HepG2 (cell line): ENCODE data around the gene CHRNB1. TPM values are rescaled to one million over a fixed set of nuclear protein-coding genes. Genes with fewer than 3 reads are reported as not detected.

Experiments
- ATF1 ChIP-seq: IDR thresholded peaks from 2 replicates; pipeline ENCODE4 v1.6.1; 2016; ENCODE audit warnings: mild to moderate bottlenecking, control low read depth
- ETV5 ChIP-seq: IDR thresholded peaks from 2 replicates; pipeline ENCODE4 v1.6.1; 2018; ENCODE audit warnings: missing biosample characterization, missing genetic modification reagents, inconsistent platforms, borderline replicate concordance
- HES4 ChIP-seq: sonication (generic); formaldehyde crosslinking; IDR thresholded peaks from 2 replicates; pipeline ENCODE4 v1.9.0; 2021; ENCODE audit warnings: mild to moderate bottlenecking, missing genetic modification reagents, borderline replicate concordance
- IKZF1 ChIP-seq: fragments of 450-650 bp; IDR thresholded peaks from 2 replicates; pipeline ENCODE4 v1.7.1; 2016
- KMT2B ChIP-seq: IDR thresholded peaks from 2 replicates; pipeline ENCODE4 v1.6.1; 2016; ENCODE audit warnings: missing genetic modification reagents, missing compliant biosample characterization
- MAZ ChIP-seq, 2 experiments: sonication (generic) in 1 of 2; formaldehyde crosslinking in 1 of 2; IDR thresholded peaks; 2 replicates each; pipeline versions ENCODE4 v1.5.0 to v1.6.1; 2012 to 2020; ENCODE audit warnings: low read depth in 2 of 2, mild to moderate bottlenecking in 2 of 2, borderline replicate concordance in 1 of 2, improper control_type of control experiment in 1 of 2, low read length in 1 of 2, missing genetic modification reagents in 1 of 2, moderate library complexity in 1 of 2
- MTF2 ChIP-seq: sonication (generic); formaldehyde crosslinking; IDR thresholded peaks from 2 replicates; pipeline ENCODE4 v1.5.0; 2020; ENCODE audit warnings: missing genetic modification reagents, borderline replicate concordance
- MXD4 ChIP-seq: IDR thresholded peaks from 2 replicates; pipeline ENCODE4 v1.6.1; 2016; ENCODE audit warnings: mild to moderate bottlenecking, missing biosample characterization, missing genetic modification reagents
- MXI1 ChIP-seq: IDR thresholded peaks from 3 replicates; pipeline ENCODE4 v1.6.1; 2012; ENCODE audit warnings: low read depth, low read length, inconsistent platforms, borderline replicate concordance
- POLR2A ChIP-seq, 2 experiments: IDR thresholded peaks; 2 replicates each; pipeline ENCODE4 v1.6.1; 2011; ENCODE audit warnings: low read depth in 2 of 2, low read length in 2 of 2, mild to moderate bottlenecking in 1 of 2, moderate library complexity in 1 of 2; ENCODE audit not compliant: insufficient read depth in 1 of 2
- SIX4 ChIP-seq: sonication (generic); formaldehyde crosslinking; IDR thresholded peaks from 2 replicates; pipeline ENCODE4 v1.4.0; 2020; ENCODE audit warnings: missing genetic modification reagents
- SP2 ChIP-seq: sonication (generic); formaldehyde crosslinking; IDR thresholded peaks from 2 replicates; pipeline ENCODE4 v1.5.1; 2020; ENCODE audit warnings: mild to moderate bottlenecking, missing genetic modification reagents
- SP5 ChIP-seq: IDR thresholded peaks from 2 replicates; pipeline ENCODE4 v1.6.1; 2016; ENCODE audit warnings: low read depth, borderline replicate concordance
- TEAD3 ChIP-seq: optimal IDR thresholded peaks from 2 replicates; pipeline ENCODE3; 2016; ENCODE audit warnings: borderline replicate concordance
- ZNF256 ChIP-seq: sonication (generic); formaldehyde crosslinking; conservative IDR thresholded peaks from 2 replicates; pipeline ENCODE4 v1.4.0; 2020; ENCODE audit warnings: missing genetic modification reagents
- ZNF644 ChIP-seq: IDR thresholded peaks from 2 replicates; pipeline ENCODE4 v1.6.1; 2016; ENCODE audit warnings: low read depth
- ZNF670 ChIP-seq: sonication (generic); formaldehyde crosslinking; IDR thresholded peaks from 2 replicates; pipeline ENCODE4 v1.8.0; 2022; ENCODE audit warnings: mild to moderate bottlenecking, missing genetic modification reagents, borderline replicate concordance
- ZNF768 ChIP-seq: sonication (generic); formaldehyde crosslinking; IDR thresholded peaks from 2 replicates; pipeline ENCODE4 v1.4.0; 2020; ENCODE audit warnings: missing genetic modification reagents
- polyA plus RNA-seq, 8 experiments: library from polyadenylated mRNA; depleted of rRNA in 3 of 8; stranded (reverse) in 7 of 8; unstranded in 1 of 8; fragments of >200 nt; fragmentation: Illumina TruSeq in 4 of 8; extraction: Trizol in 4 of 8; gene quantifications; 2 replicates each; pipeline versions ENCODE4 v1.2.1 to v1.2.3, GENCODE V29; 2011 to 2016; ENCODE audit warnings: low read depth in 4 of 8, missing spikeins in 1 of 8, mixed read lengths in 1 of 8; ENCODE audit not compliant: insufficient read depth in 1 of 8
- total RNA-seq, 5 experiments: library from RNA; depleted of rRNA; stranded (reverse); fragments of >200 nt; fragmentation: Illumina TruSeq; extraction: Trizol; gene quantifications; 2 replicates each; pipeline ENCODE4 v1.2.3, GENCODE V29; 2016; ENCODE audit warnings: low read depth in 1 of 5
- TF ChIP-seq, protein P1 (sequence below): sonication (generic); formaldehyde crosslinking; IDR thresholded peaks from 2 replicates; pipeline ENCODE4 v1.4.0; 2020; ENCODE audit warnings: missing genetic modification reagents
- TF ChIP-seq, protein P2 (sequence below): sonication (generic); formaldehyde crosslinking; IDR thresholded peaks from 2 replicates; pipeline ENCODE4 v1.8.0; 2022; ENCODE audit warnings: missing genetic modification reagents, mild to moderate bottlenecking, moderate library complexity, borderline replicate concordance
- TF ChIP-seq, protein P3 (sequence below): sonication (generic); formaldehyde crosslinking; IDR thresholded peaks from 2 replicates; pipeline ENCODE4 v1.4.0; 2020; ENCODE audit warnings: missing genetic modification reagents

The CHRNB1 gene
- total and polyA plus RNA-seq, 2 of the 13 experiments (the other 11 are each of a cell fraction or from before 2014, with no cell fraction given) = 5.4 to 33.7 TPM

DNA sequence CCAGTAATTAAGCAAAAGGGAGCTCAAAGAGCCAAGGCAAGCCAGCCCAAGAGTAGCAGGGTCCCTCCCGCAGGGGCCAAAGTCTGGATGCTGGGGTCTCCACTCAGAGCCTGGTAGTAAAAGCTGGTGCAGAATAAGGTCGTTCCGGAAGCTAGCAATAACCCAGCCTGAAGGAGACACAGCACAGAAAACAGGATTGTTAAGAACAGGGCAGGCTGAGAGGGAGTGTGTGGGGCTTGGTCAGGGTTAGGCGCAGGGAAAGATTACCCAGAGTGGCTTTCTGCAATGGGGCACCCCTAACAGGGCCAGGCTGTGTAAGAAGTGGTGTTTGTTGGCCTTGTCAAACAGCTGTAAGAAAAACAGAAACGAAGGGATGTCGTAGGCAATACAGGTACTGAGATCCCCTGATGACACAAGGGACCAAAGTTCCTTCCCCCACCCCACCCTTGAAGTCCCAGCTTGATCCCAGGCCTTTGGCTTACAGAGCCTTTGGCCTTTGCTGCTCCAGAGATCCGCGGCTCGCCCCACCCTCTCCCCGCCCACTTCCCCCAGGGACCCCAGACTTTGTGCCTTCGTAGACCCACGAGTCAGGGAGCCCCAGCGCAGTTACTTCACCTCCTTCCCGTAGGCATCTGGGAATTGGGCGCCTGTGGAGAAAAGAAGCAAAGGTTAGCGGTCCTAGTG is 41.7 kb upstream of the CHRNB1 start (continued):
- TF ChIP-seq MXD4 (CRISPR knock-in tag) (no peak), MTF2 (CRISPR knock-in tag) (no peak), ATF1 (peak; percentile 48; the same call in 1 of the 2 replicates), MAZ (IDR thresholded peaks at IDR 0.05; ENCODE audit: borderline replicate concordance, low read depth, low read length) (no peak), MAZ (CRISPR knock-in tag; IDR thresholded peaks at IDR 0.05; ENCODE audit: low read depth) (no peak), SIX4 (CRISPR knock-in tag) (no peak; the same call in 1 of the 2 replicates), SP5 (CRISPR knock-in tag) (peak; percentile 80; the same call in 1 of the 2 replicates), ZNF644 (no peak), SP2 (CRISPR knock-in tag) (no peak), ZNF670 (CRISPR knock-in tag) (no peak), POLR2A (IDR thresholded peaks at IDR 0.05; ENCODE audit: insufficient read depth in 1 of 2, low read depth in 2 of 2, low read length in 2 of 2) (peak in 1 of 2 experiments; percentile 57; a peak in 2 of 4 replicates), ZNF256 (CRISPR knock-in tag) (no peak), ZNF768 (CRISPR knock-in tag) (no peak), TEAD3 (CRISPR knock-in tag) (peak; percentile 53), IKZF1 (no peak), ETV5 (CRISPR knock-in tag) (peak; percentile 22; the same call in 1 of the 2 replicates), HES4 (CRISPR knock-in tag) (no peak), MXI1 (peak; percentile 63; the same call in 1 of the 3 replicates), KMT2B (no peak)
- TF ChIP-seq, protein P1, sequence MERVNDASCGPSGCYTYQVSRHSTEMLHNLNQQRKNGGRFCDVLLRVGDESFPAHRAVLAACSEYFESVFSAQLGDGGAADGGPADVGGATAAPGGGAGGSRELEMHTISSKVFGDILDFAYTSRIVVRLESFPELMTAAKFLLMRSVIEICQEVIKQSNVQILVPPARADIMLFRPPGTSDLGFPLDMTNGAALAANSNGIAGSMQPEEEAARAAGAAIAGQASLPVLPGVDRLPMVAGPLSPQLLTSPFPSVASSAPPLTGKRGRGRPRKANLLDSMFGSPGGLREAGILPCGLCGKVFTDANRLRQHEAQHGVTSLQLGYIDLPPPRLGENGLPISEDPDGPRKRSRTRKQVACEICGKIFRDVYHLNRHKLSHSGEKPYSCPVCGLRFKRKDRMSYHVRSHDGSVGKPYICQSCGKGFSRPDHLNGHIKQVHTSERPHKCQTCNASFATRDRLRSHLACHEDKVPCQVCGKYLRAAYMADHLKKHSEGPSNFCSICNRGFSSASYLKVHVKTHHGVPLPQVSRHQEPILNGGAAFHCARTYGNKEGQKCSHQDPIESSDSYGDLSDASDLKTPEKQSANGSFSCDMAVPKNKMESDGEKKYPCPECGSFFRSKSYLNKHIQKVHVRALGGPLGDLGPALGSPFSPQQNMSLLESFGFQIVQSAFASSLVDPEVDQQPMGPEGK (CRISPR knock-in tag) = peak; percentile 81; the same call in 1 of the 2 replicates
- TF ChIP-seq, protein P2, sequence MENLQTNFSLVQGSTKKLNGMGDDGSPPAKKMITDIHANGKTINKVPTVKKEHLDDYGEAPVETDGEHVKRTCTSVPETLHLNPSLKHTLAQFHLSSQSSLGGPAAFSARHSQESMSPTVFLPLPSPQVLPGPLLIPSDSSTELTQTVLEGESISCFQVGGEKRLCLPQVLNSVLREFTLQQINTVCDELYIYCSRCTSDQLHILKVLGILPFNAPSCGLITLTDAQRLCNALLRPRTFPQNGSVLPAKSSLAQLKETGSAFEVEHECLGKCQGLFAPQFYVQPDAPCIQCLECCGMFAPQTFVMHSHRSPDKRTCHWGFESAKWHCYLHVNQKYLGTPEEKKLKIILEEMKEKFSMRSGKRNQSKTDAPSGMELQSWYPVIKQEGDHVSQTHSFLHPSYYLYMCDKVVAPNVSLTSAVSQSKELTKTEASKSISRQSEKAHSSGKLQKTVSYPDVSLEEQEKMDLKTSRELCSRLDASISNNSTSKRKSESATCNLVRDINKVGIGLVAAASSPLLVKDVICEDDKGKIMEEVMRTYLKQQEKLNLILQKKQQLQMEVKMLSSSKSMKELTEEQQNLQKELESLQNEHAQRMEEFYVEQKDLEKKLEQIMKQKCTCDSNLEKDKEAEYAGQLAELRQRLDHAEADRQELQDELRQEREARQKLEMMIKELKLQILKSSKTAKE (CRISPR knock-in tag) = no peak
- TF ChIP-seq, protein P3, sequence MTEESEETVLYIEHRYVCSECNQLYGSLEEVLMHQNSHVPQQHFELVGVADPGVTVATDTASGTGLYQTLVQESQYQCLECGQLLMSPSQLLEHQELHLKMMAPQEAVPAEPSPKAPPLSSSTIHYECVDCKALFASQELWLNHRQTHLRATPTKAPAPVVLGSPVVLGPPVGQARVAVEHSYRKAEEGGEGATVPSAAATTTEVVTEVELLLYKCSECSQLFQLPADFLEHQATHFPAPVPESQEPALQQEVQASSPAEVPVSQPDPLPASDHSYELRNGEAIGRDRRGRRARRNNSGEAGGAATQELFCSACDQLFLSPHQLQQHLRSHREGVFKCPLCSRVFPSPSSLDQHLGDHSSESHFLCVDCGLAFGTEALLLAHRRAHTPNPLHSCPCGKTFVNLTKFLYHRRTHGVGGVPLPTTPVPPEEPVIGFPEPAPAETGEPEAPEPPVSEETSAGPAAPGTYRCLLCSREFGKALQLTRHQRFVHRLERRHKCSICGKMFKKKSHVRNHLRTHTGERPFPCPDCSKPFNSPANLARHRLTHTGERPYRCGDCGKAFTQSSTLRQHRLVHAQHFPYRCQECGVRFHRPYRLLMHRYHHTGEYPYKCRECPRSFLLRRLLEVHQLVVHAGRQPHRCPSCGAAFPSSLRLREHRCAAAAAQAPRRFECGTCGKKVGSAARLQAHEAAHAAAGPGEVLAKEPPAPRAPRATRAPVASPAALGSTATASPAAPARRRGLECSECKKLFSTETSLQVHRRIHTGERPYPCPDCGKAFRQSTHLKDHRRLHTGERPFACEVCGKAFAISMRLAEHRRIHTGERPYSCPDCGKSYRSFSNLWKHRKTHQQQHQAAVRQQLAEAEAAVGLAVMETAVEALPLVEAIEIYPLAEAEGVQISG (CRISPR knock-in tag) = 0 out of 2 replicates have a peak, but pooled peaks have one; percentile 4
